HG03135 (cell line): Measurements from ENCODE around the gene TRPM7.
"Not testable (repeated sequence)": the region's sequence is repeated elsewhere in the genome, so short reads cannot be mapped to it uniquely, and the experiment has no call there.

ENCODE experiments used
- ATAC-seq: cut with Tn5 transposase; IDR thresholded peaks from one replicate; pipeline ENCODE4 v1.9.1; 2021; ENCODE audit warnings: mild to moderate bottlenecking, moderate library complexity; ENCODE audit not compliant: unreplicated experiment

The TRPM7 gene

GRCh38 chr15:50590288-50590687 lies 96.3 kb downstream of the TRPM7 start:
- no peak for ATAC-seq

GRCh38 chr15:50577492-50577891 lies 109.1 kb downstream of the TRPM7 start:
- no peak for ATAC-seq

DNA sequence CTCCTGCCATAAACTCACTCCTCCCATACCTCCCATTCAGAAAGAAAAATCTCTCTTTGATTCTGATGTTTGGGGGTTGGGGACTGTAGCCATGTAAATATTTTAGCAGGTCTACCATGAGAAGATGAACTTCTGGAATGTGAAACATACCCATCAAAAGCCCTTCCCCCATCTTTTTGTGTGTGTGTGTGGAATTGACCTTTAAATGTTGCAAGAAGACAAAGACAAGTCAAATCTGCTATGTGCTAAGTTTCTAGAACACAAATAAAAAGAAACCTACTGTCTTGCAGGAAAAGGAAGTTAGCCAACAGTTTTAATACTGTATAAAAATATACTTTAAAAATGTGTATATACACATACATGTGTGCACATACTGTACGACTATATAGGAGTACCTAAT lies 110.4 kb downstream of the TRPM7 start:
- ATAC-seq, result no peak

- not testable (repeated sequence) for ATAC-seq
Measured at GRCh38 chr15:50573842-50574241, 112.8 kb downstream of the TRPM7 start.

DNA sequence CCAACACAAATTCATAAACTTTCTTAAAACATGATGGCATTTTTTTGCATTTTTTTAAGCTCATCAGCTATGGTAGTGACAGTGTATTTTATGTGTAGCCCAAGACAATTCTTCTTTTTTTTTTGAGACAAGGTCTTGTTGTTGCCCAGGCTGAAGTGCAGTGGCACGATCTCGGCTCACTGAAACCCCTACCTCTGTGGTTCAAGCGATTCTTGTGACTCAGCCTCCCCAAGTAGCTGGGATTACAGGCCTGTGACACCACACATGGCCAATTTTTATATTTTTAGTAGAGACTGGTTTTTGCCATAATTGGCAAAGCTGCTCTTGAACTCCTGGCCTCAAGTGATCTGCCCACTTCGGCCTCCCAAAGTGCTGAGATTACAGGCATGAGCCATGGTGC lies 122.8 kb downstream of the TRPM7 start:
- ATAC-seq, result no peak

DNA sequence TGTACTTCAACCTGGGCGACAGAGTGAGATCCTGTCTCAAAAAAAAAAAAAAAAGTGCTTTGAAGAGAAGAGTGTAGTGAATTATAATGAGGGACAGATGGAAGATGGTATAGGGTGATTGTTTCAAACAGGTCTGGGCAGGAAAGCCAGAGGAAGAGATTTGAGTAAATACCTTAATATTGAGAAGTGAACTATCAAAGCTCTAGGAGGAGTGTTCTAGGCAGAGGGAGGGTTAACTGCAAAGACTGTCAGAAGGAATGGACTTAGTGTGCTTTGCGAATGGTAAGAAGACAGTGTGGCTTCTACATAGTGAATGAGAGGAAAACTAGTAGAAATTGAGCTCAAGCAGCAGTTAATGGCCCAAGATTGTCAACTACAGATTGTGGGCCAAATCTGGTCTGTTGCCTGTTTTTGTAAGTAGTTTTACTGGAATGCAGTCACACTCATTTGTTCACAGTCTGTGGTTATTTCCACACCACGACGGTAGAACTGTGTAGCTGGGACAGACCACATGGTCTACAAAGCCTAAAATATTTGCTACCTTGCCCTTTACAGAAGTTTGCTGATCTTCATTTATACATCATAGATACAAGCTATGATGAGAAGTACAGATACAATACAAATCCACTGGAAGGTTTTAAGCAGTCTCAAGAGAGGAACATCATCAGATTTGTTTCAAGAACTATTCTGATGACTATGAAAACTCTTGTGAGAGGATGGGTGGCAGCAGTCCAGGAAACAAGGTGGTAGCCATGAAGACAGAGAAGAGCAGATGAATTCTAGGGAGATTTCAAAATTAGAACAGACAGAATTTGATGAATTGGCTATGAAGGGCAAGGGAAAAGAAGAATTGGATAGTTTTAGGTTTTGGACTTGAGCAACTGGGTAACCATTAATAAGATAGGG lies 123.6 kb downstream of the TRPM7 start:
- ATAC-seq, result no peak

GRCh38 chr15:50558012-50558411 lies 128.6 kb downstream of the TRPM7 start:
- no peak for ATAC-seq

DNA sequence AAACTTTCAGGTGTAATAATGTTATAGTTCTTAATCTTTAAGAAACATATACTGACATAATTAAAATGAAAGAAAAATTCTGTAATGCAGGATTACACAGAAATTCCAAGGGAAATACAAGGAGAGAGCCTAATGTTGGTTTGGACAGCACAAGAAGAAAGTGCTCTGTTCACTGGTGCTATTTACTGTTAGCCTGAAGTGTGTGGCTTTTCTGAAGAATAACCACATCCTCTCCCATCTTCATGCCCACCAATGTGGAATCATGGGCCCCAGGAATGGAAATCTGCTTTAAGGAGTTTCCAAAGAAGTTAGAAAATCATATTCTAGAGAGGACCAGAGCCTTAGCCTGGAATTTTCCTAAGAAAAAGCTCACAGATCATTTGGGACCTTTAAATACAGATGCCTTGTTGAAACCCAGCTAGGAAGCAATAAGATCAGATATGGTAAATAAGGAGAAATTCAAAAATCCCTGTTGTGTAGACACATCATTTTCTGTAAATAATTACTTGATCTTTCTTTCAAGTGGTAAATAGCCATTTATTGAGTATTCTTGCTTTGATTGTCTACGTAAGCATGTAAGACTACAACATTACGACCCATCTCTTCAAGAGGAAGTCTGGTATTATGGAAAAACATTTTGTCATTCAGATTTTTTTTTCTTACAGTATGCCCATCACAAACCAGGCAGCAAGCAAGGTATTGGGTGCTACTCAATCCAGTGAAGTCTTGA lies 129.8 kb downstream of the TRPM7 start:
- no peak for ATAC-seq

- ATAC-seq, result no peak
Measured at GRCh38 chr15:50552238-50552637, 134.4 kb downstream of the TRPM7 start.

DNA sequence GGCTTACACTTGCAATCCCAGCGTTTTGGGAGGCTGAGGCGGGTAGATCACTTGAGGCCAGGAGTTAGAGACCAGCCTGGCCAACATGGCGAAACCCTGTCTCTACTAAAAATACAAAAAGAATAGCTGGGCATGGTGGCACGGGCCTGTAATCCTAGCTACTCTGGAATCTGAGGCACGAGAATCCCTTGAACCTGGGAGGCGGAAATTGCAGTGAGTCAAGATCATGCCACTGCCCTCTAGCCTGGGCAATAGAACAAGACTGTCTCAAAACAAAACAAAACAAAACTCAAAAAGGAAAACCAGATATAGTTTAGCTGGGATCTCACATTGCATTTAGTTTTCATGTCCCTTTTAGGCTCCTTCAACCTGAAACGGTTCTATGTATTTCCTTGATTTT lies 137.3 kb downstream of the TRPM7 start:
- ATAC-seq, result no peak

GRCh38 chr15:50546566-50546965 lies 140.0 kb downstream of the TRPM7 start, which contains the start of gene USP50:
USP50 (minus strand) TSS chr15:50546666; CDS start chr15:50546525, 141 bp downstream.
- ATAC-seq, result no peak

DNA sequence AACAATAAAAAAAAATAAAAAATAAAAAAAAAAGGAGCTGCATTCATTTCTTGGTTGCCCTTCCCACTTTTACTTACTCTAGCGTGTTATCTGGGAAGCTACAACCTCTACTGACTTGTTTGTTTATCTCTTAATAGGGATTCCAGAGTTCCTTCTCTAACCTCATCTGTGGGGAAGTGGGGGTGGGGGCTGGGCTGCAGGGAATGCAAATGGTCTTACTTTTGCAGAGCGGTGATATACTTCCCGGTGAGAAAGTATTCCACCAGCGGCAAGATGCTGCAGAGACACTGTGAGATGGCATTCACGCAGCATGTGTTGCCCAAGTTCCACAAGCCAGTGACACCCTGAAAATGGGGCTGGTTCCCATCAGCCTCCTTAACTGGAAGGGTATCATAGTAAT lies 142.2 kb downstream of the TRPM7 start:
- ATAC-seq, result no peak

DNA sequence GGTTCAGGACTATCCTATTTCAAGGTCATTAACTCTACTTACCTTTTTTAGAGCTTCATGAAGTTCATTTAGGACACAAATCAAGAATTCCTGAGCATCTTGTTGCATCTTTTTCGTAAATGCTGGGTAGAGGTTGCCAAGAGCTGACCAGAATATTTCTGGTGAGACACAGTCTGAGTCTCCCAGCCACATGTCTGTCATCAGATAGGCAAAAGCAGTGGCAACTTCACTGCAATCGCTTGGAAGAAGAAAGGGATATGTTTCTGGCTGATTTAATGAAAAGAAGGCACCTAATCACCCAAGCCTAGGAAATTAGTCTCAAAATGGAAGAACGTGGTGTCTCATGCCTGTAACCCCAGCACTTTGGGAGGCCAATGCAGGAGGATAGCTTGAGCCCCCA lies 143.0 kb downstream of the TRPM7 start:
- no peak for ATAC-seq

DNA sequence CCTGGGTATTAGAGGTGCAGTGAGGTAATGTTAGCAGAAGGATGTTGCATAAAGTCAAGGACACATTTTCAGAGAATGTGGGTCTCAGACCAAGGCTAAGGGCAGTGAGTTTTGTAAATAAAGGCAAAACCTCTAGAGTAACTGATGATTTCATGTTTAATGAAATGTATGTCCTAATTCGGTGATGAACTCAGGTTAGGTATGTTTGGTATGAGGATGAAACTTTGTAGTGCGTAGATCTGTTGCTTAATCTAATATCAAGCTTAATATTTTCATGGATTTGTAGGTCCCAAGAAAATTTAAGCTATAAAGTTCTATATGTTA lies 143.7 kb downstream of the TRPM7 start:
- no peak for ATAC-seq

- ATAC-seq, result no peak
Measured at GRCh38 chr15:50531766-50532165, 154.8 kb downstream of the TRPM7 start.

- ATAC-seq, result no peak
Measured at GRCh38 chr15:50531163-50531562, 155.4 kb downstream of the TRPM7 start.

- ATAC-seq, result no peak
Measured at GRCh38 chr15:50523851-50524251, 162.7 kb downstream of the TRPM7 start.

DNA sequence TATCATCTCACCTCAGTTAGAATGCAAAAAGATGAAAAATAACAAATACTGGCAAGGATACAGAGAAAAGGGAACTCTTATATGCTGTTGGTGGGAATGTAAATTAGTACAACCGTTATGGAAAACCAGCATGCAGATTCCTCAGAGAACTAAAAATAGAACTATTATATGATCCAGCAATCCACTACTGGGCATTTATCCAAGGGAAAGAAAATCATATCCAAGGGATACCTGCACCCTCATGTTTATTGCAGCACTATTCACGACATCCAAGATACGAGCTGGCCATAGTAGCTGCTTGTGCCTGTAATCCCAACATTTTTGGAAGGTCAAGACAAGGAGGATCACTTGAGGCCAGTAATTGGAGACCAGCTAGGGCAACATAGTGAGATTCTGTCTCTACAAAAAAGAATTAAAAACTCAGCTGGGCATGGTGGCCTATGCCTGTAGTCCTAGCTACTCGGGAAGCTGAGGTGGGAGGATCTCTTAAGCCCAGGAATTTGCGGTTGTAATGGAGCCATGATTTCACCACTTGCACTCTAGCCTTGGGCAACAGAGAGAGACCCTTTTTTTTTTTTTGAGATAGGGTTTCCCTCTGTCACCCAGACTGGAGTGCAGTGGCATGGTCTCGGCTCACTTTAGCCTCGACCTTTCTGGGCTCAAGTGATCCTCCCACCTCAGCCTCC lies 166.7 kb downstream of the TRPM7 start:
- ATAC-seq, result no peak

DNA sequence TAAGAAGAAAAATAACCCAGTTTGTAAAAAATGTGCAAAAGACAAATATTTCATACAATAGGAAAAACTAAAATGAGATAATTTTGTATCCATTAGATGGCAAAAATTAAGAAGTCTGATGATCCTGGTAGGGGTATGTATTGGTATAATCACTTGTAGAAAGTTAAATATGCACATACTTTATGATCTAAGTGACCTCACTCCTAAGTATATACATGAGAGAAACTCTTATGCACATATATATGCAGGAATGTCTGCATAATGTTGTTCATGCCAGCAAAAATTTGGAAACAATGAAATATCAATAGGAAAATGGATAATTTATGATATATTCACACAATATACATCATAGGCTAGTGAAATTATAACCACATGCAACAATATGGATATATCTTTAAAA lies 173.6 kb downstream of the TRPM7 start:
- ATAC-seq, result no peak
